GM18502 (cell line): Measurements from ENCODE around the gene DNAH3.

ENCODE experiments used
- ATAC-seq: cut with Tn5 transposase; IDR thresholded peaks from one replicate; pipeline ENCODE4 v1.9.1; 2021; ENCODE audit warnings: mild to moderate bottlenecking; ENCODE audit not compliant: unreplicated experiment, poor library complexity

The DNAH3 gene

GRCh38 chr16:20918486-20919239, 232.0 kb downstream of the DNAH3 start:
- ATAC-seq, result no peak

- ATAC-seq, result no peak
These were observed 233.7 kb downstream of the DNAH3 start for GRCh38 chr16:20916942-20917341.

GRCh38 chr16:20916289-20916688, 234.4 kb downstream of the DNAH3 start:
- ATAC-seq, result no peak

GRCh38 chr16:20911361-20911760, 239.3 kb downstream of the DNAH3 start:
- ATAC-seq, result no peak

- ATAC-seq, result no peak
These were observed 239.8 kb downstream of the DNAH3 start for GRCh38 chr16:20910781-20911321.

GRCh38 chr16:20906341-20907255, 244.0 kb downstream of the DNAH3 start:
- ATAC-seq, result no peak

GRCh38 chr16:20905576-20905975, 245.1 kb downstream of the DNAH3 start:
- no peak for ATAC-seq

- ATAC-seq, result no peak
These were observed 246.1 kb downstream of the DNAH3 start for GRCh38 chr16:20904507-20905081.

GRCh38 chr16:20903899-20904506, 246.6 kb downstream of the DNAH3 start:
- no peak for ATAC-seq

GRCh38 chr16:20903116-20903898, 247.3 kb downstream of the DNAH3 start:
- no peak for ATAC-seq

- ATAC-seq, result no peak
These were observed 248.2 kb downstream of the DNAH3 start for GRCh38 chr16:20902426-20902825.

GRCh38 chr16:20901436-20902112, 249.1 kb downstream of the DNAH3 start:
- ATAC-seq, result peak; percentile 23

GRCh38 chr16:20901068-20901435, 249.6 kb downstream of the DNAH3 start:
- peak; percentile 12 for ATAC-seq

- peak; percentile 78 for ATAC-seq
These were observed 250.2 kb downstream of the DNAH3 start, which contains the start of the genes DCUN1D3 and LYRM1 for GRCh38 chr16:20900299-20901067. DCUN1D3 (minus strand) TSS chr16:20900358; CDS start chr16:20862538, 37,820 bp downstream. LYRM1 (plus strand) TSS chr16:20900771; CDS start chr16:20915556, 14,785 bp downstream.

GRCh38 chr16:20899477-20900298, 251.0 kb downstream of the DNAH3 start:
- no peak for ATAC-seq

GRCh38 chr16:20899071-20899470, 251.6 kb downstream of the DNAH3 start:
- ATAC-seq, result no peak

- ATAC-seq, result no peak
These were observed 252.7 kb downstream of the DNAH3 start for GRCh38 chr16:20897922-20898321.
